Peyer's patch (tissue), 4 donors: ENCODE results near the gene SMARCD3. TPM values are rescaled to one million over a fixed set of nuclear protein-coding genes. Genes with fewer than 3 reads are reported as not detected.

ENCODE experiments used
- DNase-seq, 3 donors: peaks; one replicate each; pipeline ENCODE4 v3.0.0-alpha.2; 2017 to 2019
- H3K27ac ChIP-seq, 4 donors: fragments of 200-600 bp; sonication (generic); one replicate each; pipeline ENCODE4 v1.5.1; 2016 to 2019
- H3K27me3 ChIP-seq, 2 donors: fragments of 200-600 bp; sonication (generic); one replicate each; pipeline ENCODE4 v1.5.1; 2019
- H3K36me3 ChIP-seq, 3 donors: fragments of 200-600 bp; sonication (generic); one replicate each; pipeline ENCODE4 v1.5.1; 2016 to 2019
- H3K4me1 ChIP-seq, 4 donors: fragments of 200-600 bp; sonication (generic); one replicate each; pipeline ENCODE4 v1.5.1; 2016 to 2019
- H3K4me3 ChIP-seq, 4 donors: fragments of 200-600 bp; sonication (generic); 1 replicate in 3 of 4; 2 replicates in 1 of 4; pipeline ENCODE4 v1.5.1; 2016 to 2019; ENCODE audit warnings: mild to moderate bottlenecking in 1 of 4
- H3K9me3 ChIP-seq, 4 donors: fragments of 200-600 bp; sonication (generic); one replicate each; pipeline ENCODE4 v1.5.1; 2016 to 2019; ENCODE audit warnings: mild to moderate bottlenecking in 1 of 4
- CTCF ChIP-seq, 6 experiments: fragments of 450-650 bp in 4 of 6; fragments of 200-600 bp in 2 of 6; sonication (generic) in 1 of 6; IDR thresholded peaks; one replicate each; pipeline ENCODE4 v1.5.1; 2017 to 2019; ENCODE audit warnings: antibody characterized with exemption in 6 of 6, mild to moderate bottlenecking in 3 of 6, moderate library complexity in 1 of 6
- POLR2A ChIP-seq, 2 donors: fragments of 450-650 bp; IDR thresholded peaks; one replicate each; pipeline ENCODE4 v1.5.1; 2017; ENCODE audit warnings: antibody characterized with exemption in 2 of 2, mild to moderate bottlenecking in 2 of 2, moderate library complexity in 2 of 2
- total RNA-seq, 4 donors: library from RNA; depleted of rRNA; stranded (reverse); fragments of >200 nt; gene quantifications; one replicate each; pipeline ENCODE4 v1.1.0, GENCODE V29; 2016

Gene SMARCD3
- 10 to 100 TPM in 3 of 4 donors, 1 to 10 TPM in 1; 1.2 to 61.1 (median 18.3) TPM for total RNA-seq

GRCh38 chr7:151248346-151249033 is at the start of gene SMARCD3:
Gene SMARCD3 (minus strand): TSS chr7:151248694. CDS start chr7:151248562, 132 bp downstream.
- H3K4me1 ChIP-seq, result peaks cover 0 to 72% (median 31%) of the 10 kb centered on the region in 4 donors
- peak; percentile 47 to 72 (median 65) for DNase-seq
- peak within 1 kb of the TSS; percentile 65 to 83 (median 68) for H3K27ac ChIP-seq
- H3K36me3 ChIP-seq, result no peaks in the 10 kb centered on the region
- no peak for TF ChIP-seq POLR2A (IDR thresholded peaks at IDR 0.05)
- no peak for TF ChIP-seq CTCF (IDR thresholded peaks at IDR 0.05)
- H3K27me3 ChIP-seq, result no peaks in the 10 kb centered on the region
- peak within 1 kb of the TSS; percentile 43 to 68 (median 61) for H3K4me3 ChIP-seq
- H3K9me3 ChIP-seq, result peaks cover 0 to 5% (median 0%) of the 10 kb centered on the region in 4 donors

GRCh38 chr7:151296202-151296992 is 47.9 kb upstream of the SMARCD3 start:
- H3K36me3 ChIP-seq, result no peaks in the 10 kb centered on the region
- no peaks in the 10 kb centered on the region for H3K27me3 ChIP-seq
- TF ChIP-seq CTCF (IDR thresholded peaks at IDR 0.05) (no peak), POLR2A (IDR thresholded peaks at IDR 0.05) (no peak)
- H3K9me3 ChIP-seq, result no peaks in the 10 kb centered on the region
- H3K4me1 ChIP-seq, result no peaks in the 10 kb centered on the region
- H3K4me3 ChIP-seq, result no peak overlapping the region
- no peak overlapping the region for H3K27ac ChIP-seq
- no peak for DNase-seq

GRCh38 chr7:151292850-151293249 is 44.4 kb upstream of the SMARCD3 start:
- TF ChIP-seq POLR2A (IDR thresholded peaks at IDR 0.05), result no peak

GRCh38 chr7:151291206-151291605 is 42.7 kb upstream of the SMARCD3 start:
- H3K4me3 ChIP-seq, result no peak overlapping the region
- H3K27ac ChIP-seq, result no peak overlapping the region
- H3K9me3 ChIP-seq, result no peaks in the 10 kb centered on the region
- no peaks in the 10 kb centered on the region for H3K27me3 ChIP-seq
- H3K4me1 ChIP-seq, result no peaks in the 10 kb centered on the region
- no peak for DNase-seq
- TF ChIP-seq CTCF (IDR thresholded peaks at IDR 0.05), result no peak
- no peak for TF ChIP-seq POLR2A (IDR thresholded peaks at IDR 0.05)
- H3K36me3 ChIP-seq, result no peaks in the 10 kb centered on the region

More at GRCh38 chr7:151292850-151293249, 44.4 kb upstream of the SMARCD3 start:
- Histone ChIP-seq H3K9me3 (no peaks in the 10 kb centered on the region), H3K4me1 (no peaks in the 10 kb centered on the region), H3K4me3 (no peak overlapping the region), H3K27me3 (no peaks in the 10 kb centered on the region), H3K27ac (no peak overlapping the region), H3K36me3 (no peaks in the 10 kb centered on the region)
- no peak for DNase-seq

GRCh38 chr7:151290355-151290760 is 41.9 kb upstream of the SMARCD3 start:
- TF ChIP-seq CTCF (IDR thresholded peaks at IDR 0.05) (no peak), POLR2A (IDR thresholded peaks at IDR 0.05) (no peak)
- H3K9me3 ChIP-seq, result no peaks in the 10 kb centered on the region

GRCh38 chr7:151289891-151290290 is 41.4 kb upstream of the SMARCD3 start:
- Histone ChIP-seq H3K4me1 (no peaks in the 10 kb centered on the region), H3K4me3 (no peak overlapping the region), H3K27ac (no peak overlapping the region), H3K9me3 (no peaks in the 10 kb centered on the region), H3K36me3 (no peaks in the 10 kb centered on the region), H3K27me3 (no peaks in the 10 kb centered on the region)
- no peak for DNase-seq
- TF ChIP-seq POLR2A (IDR thresholded peaks at IDR 0.05), result no peak
- no peak for TF ChIP-seq CTCF (IDR thresholded peaks at IDR 0.05)

More at GRCh38 chr7:151290355-151290760, 41.9 kb upstream of the SMARCD3 start:
- H3K27ac ChIP-seq, result no peak overlapping the region
- H3K27me3 ChIP-seq, result no peaks in the 10 kb centered on the region
- no peak for DNase-seq
- H3K4me3 ChIP-seq, result no peak overlapping the region
- H3K36me3 ChIP-seq, result no peaks in the 10 kb centered on the region
- H3K4me1 ChIP-seq, result no peaks in the 10 kb centered on the region
